ENCODE data around the gene NPTN.
"Not testable (repeated sequence)": the region's sequence is repeated elsewhere in the genome, so short reads cannot be mapped to it uniquely, and the experiment has no call there.

The NPTN gene

GRCh38 chr15:73555080-73555479, 78.1 kb downstream of the NPTN start:
- H3K27ac ChIP-seq, result no peak overlapping the region
- TF ChIP-seq ZFX (IDR thresholded peaks at IDR 0.05; ENCODE audit: borderline replicate concordance) (no peak), CTCF (IDR thresholded peaks at IDR 0.05) (no peak)

GRCh38 chr15:73550190-73550589, 83.0 kb downstream of the NPTN start:
- no peak for TF ChIP-seq ZFX (IDR thresholded peaks at IDR 0.05; ENCODE audit: borderline replicate concordance)
- TF ChIP-seq CTCF (IDR thresholded peaks at IDR 0.05), result no peak
- no peak overlapping the region for H3K27ac ChIP-seq

GRCh38 chr15:73548925-73549324, 84.3 kb downstream of the NPTN start:
- H3K27ac ChIP-seq, result not testable (repeated sequence)

- no peak for TF ChIP-seq CTCF (IDR thresholded peaks at IDR 0.05)
- no peak for TF ChIP-seq ZFX (IDR thresholded peaks at IDR 0.05; ENCODE audit: borderline replicate concordance)
- H3K27ac ChIP-seq, result no peak overlapping the region
Measured at GRCh38 chr15:73541479-73541878, 91.7 kb downstream of the NPTN start.

- no peak for TF ChIP-seq ZFX (IDR thresholded peaks at IDR 0.05; ENCODE audit: borderline replicate concordance)
- TF ChIP-seq CTCF (IDR thresholded peaks at IDR 0.05), result no peak
- no peak overlapping the region for H3K27ac ChIP-seq
Measured at GRCh38 chr15:73540161-73540560, 93.0 kb downstream of the NPTN start.

- H3K27ac ChIP-seq, result no peak overlapping the region
- TF ChIP-seq CTCF (IDR thresholded peaks at IDR 0.05) (no peak), ZFX (IDR thresholded peaks at IDR 0.05; ENCODE audit: borderline replicate concordance) (no peak)
Measured at GRCh38 chr15:73539212-73540128, 93.7 kb downstream of the NPTN start.

GRCh38 chr15:73538563-73539211, 94.5 kb downstream of the NPTN start:
- H3K27ac ChIP-seq, result no peak overlapping the region
- TF ChIP-seq ZFX (IDR thresholded peaks at IDR 0.05; ENCODE audit: borderline replicate concordance) (no peak), CTCF (IDR thresholded peaks at IDR 0.05) (no peak)

All from 22Rv1 (cell line).